Astrocyte (in vitro differentiated cells and primary cell): ENCODE results near the gene ANO3. TPM values are rescaled to one million over a fixed set of nuclear protein-coding genes. Genes with fewer than 3 reads are reported as not detected.

Source experiments
- DNase-seq: peaks from one replicate; pipeline ENCODE4 v3.0.0-alpha.2; 2010; ENCODE audit warnings: low read depth
- FAIRE-seq: peaks from 2 replicates; lab custom pipeline; 2011; peaks lifted over from hg19 to GRCh38; lab: Jason Lieb, UNC
- H2AFZ ChIP-seq: 2 replicates; pipeline ENCODE4 v1.6.0; 2012; ENCODE audit warnings: low read depth, low read length, inconsistent platforms
- H3K27ac ChIP-seq: 2 replicates; pipeline ENCODE4 v1.5.1; 2011; ENCODE audit warnings: low read depth, low read length, inconsistent platforms
- H3K27me3 ChIP-seq: 2 replicates; pipeline ENCODE4 v1.6.0; 2011; ENCODE audit warnings: low read length, inconsistent platforms; ENCODE audit not compliant: insufficient read depth
- H3K36me3 ChIP-seq: 2 replicates; pipeline ENCODE4 v1.5.1; 2011; ENCODE audit warnings: low read length, inconsistent platforms; ENCODE audit not compliant: insufficient read depth
- H3K4me1 ChIP-seq: 2 replicates; pipeline ENCODE4 v1.5.1; 2011; ENCODE audit warnings: low read length, inconsistent platforms; ENCODE audit not compliant: insufficient read depth
- H3K4me2 ChIP-seq: 2 replicates; pipeline ENCODE4 v1.6.0; 2012; ENCODE audit warnings: low read length, inconsistent platforms
- H3K4me3 ChIP-seq: 2 replicates; pipeline ENCODE4 v1.5.1; 2011; ENCODE audit warnings: low read depth, mild to moderate bottlenecking, low read length, inconsistent platforms; ENCODE audit not compliant: insufficient read depth
- H3K79me2 ChIP-seq: 2 replicates; pipeline ENCODE4 v1.6.0; 2012; ENCODE audit warnings: mild to moderate bottlenecking, low read length, inconsistent platforms; ENCODE audit not compliant: insufficient read depth
- H3K9ac ChIP-seq: 2 replicates; pipeline ENCODE4 v1.6.0; 2012; ENCODE audit warnings: mild to moderate bottlenecking, low read length, inconsistent platforms
- H3K9me3 ChIP-seq: 2 replicates; pipeline ENCODE4 v1.5.1; 2012; ENCODE audit warnings: low read depth, mild to moderate bottlenecking, low read length, inconsistent platforms; ENCODE audit not compliant: insufficient read depth
- H4K20me1 ChIP-seq: 2 replicates; pipeline ENCODE4 v1.6.0; 2012; ENCODE audit warnings: low read length, inconsistent platforms; ENCODE audit not compliant: insufficient read depth
- H3K27ac Mint-ChIP-seq: one replicate; pipeline ENCODE4 v1.8.0; 2021; ENCODE audit warnings: mild to moderate bottlenecking, mixed read lengths; ENCODE audit not compliant: unreplicated experiment
- H3K27me3 Mint-ChIP-seq: one replicate; pipeline ENCODE4 v1.8.0; 2021; ENCODE audit warnings: low read depth, mixed read lengths; ENCODE audit not compliant: unreplicated experiment
- H3K36me3 Mint-ChIP-seq: one replicate; pipeline ENCODE4 v1.8.0; 2021; ENCODE audit warnings: low read depth, mixed read lengths; ENCODE audit not compliant: unreplicated experiment
- H3K4me1 Mint-ChIP-seq: one replicate; pipeline ENCODE4 v1.8.0; 2021; ENCODE audit warnings: low read depth, mixed read lengths; ENCODE audit not compliant: unreplicated experiment
- H3K4me3 Mint-ChIP-seq: one replicate; pipeline ENCODE4 v1.8.0; 2021; ENCODE audit warnings: mild to moderate bottlenecking, moderate library complexity, mixed read lengths; ENCODE audit not compliant: unreplicated experiment
- H3K9me3 Mint-ChIP-seq: one replicate; pipeline ENCODE4 v1.8.0; 2021; ENCODE audit warnings: mild to moderate bottlenecking, mixed read lengths; ENCODE audit not compliant: unreplicated experiment
- CTCF ChIP-seq: IDR thresholded peaks from 2 replicates; pipeline ENCODE4 v1.5.1; 2011; ENCODE audit warnings: low read depth, mild to moderate bottlenecking, inconsistent platforms, low read length, moderate library complexity; ENCODE audit not compliant: insufficient read depth
- EZH2 ChIP-seq: IDR thresholded peaks from 2 replicates; pipeline ENCODE4 v1.6.1; 2012; ENCODE audit warnings: mild to moderate bottlenecking, low read length, inconsistent platforms; ENCODE audit not compliant: insufficient read depth
- total RNA-seq: library from RNA; stranded (reverse); gene quantifications from 2 replicates; pipeline ENCODE4 v1.2.1, GENCODE V29; 2021

ANO3 gene
- total RNA-seq, 1 donor from 2014 or later: 0.11 TPM

GRCh38 chr11:26700574-26701235 lies 368.8 kb downstream of the ANO3 start:
- no peaks in the 10 kb centered on the region for H3K9me3 Mint-ChIP-seq
- no peak for DNase-seq
- no peaks in the 10 kb centered on the region for H3K36me3 ChIP-seq
- H2AFZ ChIP-seq: no peak overlapping the region
- H3K9ac ChIP-seq: no peak overlapping the region
- H4K20me1 ChIP-seq: no peaks in the 10 kb centered on the region
- peaks cover 1% of the 10 kb centered on the region for H3K4me1 Mint-ChIP-seq
- no peaks in the 10 kb centered on the region for H3K36me3 Mint-ChIP-seq
- H3K27me3 ChIP-seq: no peaks in the 10 kb centered on the region
- H3K4me3 ChIP-seq: no peak overlapping the region
- no peaks in the 10 kb centered on the region for H3K79me2 ChIP-seq
- no peak overlapping the region for H3K27ac Mint-ChIP-seq
- H3K4me3 Mint-ChIP-seq: no peak overlapping the region
- no peaks in the 10 kb centered on the region for H3K9me3 ChIP-seq
- FAIRE-seq: no peak
- no peaks in the 10 kb centered on the region for H3K27me3 Mint-ChIP-seq
- H3K4me2 ChIP-seq: no peak overlapping the region
- no peaks in the 10 kb centered on the region for H3K4me1 ChIP-seq
- TF ChIP-seq CTCF (no peak), EZH2 (no peak)
- no peak overlapping the region for H3K27ac ChIP-seq

- Histone ChIP-seq H3K27ac (no peak overlapping the region), H4K20me1 (no peaks in the 10 kb centered on the region), H3K9ac (no peak overlapping the region), H3K36me3 (no peaks in the 10 kb centered on the region), H3K4me3 (no peak overlapping the region), H3K79me2 (no peaks in the 10 kb centered on the region), H3K4me2 (no peak overlapping the region), H2AFZ (no peak overlapping the region), H3K4me1 (no peaks in the 10 kb centered on the region), H3K27me3 (no peaks in the 10 kb centered on the region), H3K9me3 (no peaks in the 10 kb centered on the region)
- H3K4me1 Mint-ChIP-seq: peaks cover 1% of the 10 kb centered on the region
- no peak overlapping the region for H3K27ac Mint-ChIP-seq
- FAIRE-seq (no peak), DNase-seq (no peak)
- H3K9me3 Mint-ChIP-seq: no peaks in the 10 kb centered on the region
- no peak for TF ChIP-seq CTCF
- no peak for TF ChIP-seq EZH2
- H3K27me3 Mint-ChIP-seq: no peaks in the 10 kb centered on the region
- no peaks in the 10 kb centered on the region for H3K36me3 Mint-ChIP-seq
- H3K4me3 Mint-ChIP-seq: no peak overlapping the region
Observed at GRCh38 chr11:26702406-26702805, 370.5 kb downstream of the ANO3 start.

- H3K4me3 ChIP-seq: no peak overlapping the region
- no peaks in the 10 kb centered on the region for H3K9me3 ChIP-seq
- H3K9ac ChIP-seq: no peak overlapping the region
- DNase-seq (no peak), FAIRE-seq (no peak)
- TF ChIP-seq CTCF (no peak), EZH2 (no peak)
- H3K4me1 ChIP-seq: no peaks in the 10 kb centered on the region
- H2AFZ ChIP-seq: no peak overlapping the region
- H3K36me3 ChIP-seq: no peaks in the 10 kb centered on the region
- H3K27me3 Mint-ChIP-seq: no peaks in the 10 kb centered on the region
- H3K27me3 ChIP-seq: no peaks in the 10 kb centered on the region
- H3K4me2 ChIP-seq: no peak overlapping the region
- H3K79me2 ChIP-seq: no peaks in the 10 kb centered on the region
- H3K4me1 Mint-ChIP-seq: peaks cover 1% of the 10 kb centered on the region
- no peaks in the 10 kb centered on the region for H3K36me3 Mint-ChIP-seq
- H3K4me3 Mint-ChIP-seq: no peak overlapping the region
- H3K27ac ChIP-seq: no peak overlapping the region
- H3K27ac Mint-ChIP-seq: no peak overlapping the region
- no peaks in the 10 kb centered on the region for H4K20me1 ChIP-seq
- no peaks in the 10 kb centered on the region for H3K9me3 Mint-ChIP-seq
Observed at GRCh38 chr11:26703411-26704191, 371.7 kb downstream of the ANO3 start.
